ENCODE results near the gene HSD17B13. TPM values are rescaled to one million over a fixed set of nuclear protein-coding genes. Genes with fewer than 3 reads are reported as not detected.
"Not testable (repeated sequence)": the region's sequence is repeated elsewhere in the genome, so short reads cannot be mapped to it uniquely, and the experiment has no call there.

Gene HSD17B13
- total RNA-seq, 1 experiment from 2014 or later: not detected

DNA sequence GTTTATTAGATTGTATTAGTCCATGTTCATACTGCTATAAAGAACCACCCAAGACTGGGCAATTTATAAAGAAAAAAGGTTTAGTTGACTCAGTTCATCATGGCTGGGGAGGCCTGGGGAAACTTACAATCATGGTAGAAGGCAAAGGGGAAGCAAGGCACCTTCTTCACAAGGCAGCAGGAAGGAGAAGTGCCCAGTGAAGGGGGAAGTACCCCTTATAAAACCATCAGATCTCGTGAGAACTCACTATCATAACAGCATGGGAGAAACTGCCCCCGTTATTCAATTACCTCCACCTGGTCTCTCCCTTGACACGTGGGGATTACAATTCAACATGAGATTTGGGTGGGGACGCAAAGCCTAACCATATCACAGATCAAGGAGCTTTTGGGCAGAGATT lies 8.1 kb upstream of the HSD17B13 start:
- no peak overlapping the region for H3K4me3 ChIP-seq
- H3K36me3 ChIP-seq: no peaks in the 10 kb centered on the region
- no peak for DNase-seq
- H3K9me3 ChIP-seq: no peaks in the 10 kb centered on the region; the same call in 1 of the 2 replicates
- H3K27me3 ChIP-seq: no peaks in the 10 kb centered on the region

DNA sequence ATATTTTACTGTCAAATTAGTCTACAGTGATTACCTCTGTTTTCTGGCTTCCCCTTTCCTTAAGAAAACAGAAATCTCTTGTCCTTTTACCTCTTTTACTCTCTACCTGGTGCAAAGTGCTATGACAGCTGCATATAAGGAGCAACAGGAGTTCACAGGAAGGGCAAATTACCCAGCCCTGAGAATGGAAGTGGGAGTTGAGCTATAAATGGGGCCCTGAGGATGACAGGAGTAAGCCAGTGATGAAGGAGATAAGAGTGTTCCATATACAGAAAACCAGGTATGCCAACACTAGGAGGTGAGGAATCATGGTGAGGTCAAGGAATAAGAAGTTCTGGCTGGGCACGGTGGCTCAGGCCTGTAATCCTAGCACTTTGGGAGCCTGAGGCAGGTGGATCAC lies 4.5 kb upstream of the HSD17B13 start:
- DNase-seq: no peak

DNA sequence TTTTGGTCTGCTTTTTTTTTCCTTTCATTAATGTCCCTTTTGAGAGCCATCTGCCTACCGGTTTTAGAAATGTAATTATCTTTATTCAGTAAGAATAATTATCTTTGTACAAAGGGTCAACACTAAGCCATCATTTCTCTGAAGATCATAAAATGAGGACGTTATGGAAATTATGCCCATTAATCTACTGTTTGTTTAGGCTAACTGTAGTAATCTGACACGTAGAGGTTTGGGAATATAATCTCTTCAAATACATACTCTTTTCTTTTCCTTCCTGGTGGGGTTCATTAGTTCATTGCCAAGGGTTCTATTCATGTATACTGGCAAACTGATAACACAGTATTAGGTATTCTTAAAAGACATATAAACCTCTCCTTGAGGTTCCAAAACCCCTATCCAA lies 3.8 kb upstream of the HSD17B13 start:
- no peaks in the 10 kb centered on the region for H3K9me3 ChIP-seq
- DNase-seq: no peak
- no peak overlapping the region for H3K4me3 ChIP-seq
- no peaks in the 10 kb centered on the region for H3K36me3 ChIP-seq
- H3K27me3 ChIP-seq: no peaks in the 10 kb centered on the region

More for the DNA sequence above, 4.5 kb upstream of the HSD17B13 start:
- no peak overlapping the region for H3K4me3 ChIP-seq
- H3K27me3 ChIP-seq: no peaks in the 10 kb centered on the region
- no peaks in the 10 kb centered on the region for H3K36me3 ChIP-seq
- no peaks in the 10 kb centered on the region for H3K9me3 ChIP-seq

GRCh38 chr4:87321888-87322287 lies 794 bp downstream of the HSD17B13 start:
- DNase-seq: no peak
- no peaks in the 10 kb centered on the region for H3K36me3 ChIP-seq
- H3K27me3 ChIP-seq: no peaks in the 10 kb centered on the region
- no peak overlapping the region for H3K4me3 ChIP-seq
- H3K9me3 ChIP-seq: no peaks in the 10 kb centered on the region

DNA sequence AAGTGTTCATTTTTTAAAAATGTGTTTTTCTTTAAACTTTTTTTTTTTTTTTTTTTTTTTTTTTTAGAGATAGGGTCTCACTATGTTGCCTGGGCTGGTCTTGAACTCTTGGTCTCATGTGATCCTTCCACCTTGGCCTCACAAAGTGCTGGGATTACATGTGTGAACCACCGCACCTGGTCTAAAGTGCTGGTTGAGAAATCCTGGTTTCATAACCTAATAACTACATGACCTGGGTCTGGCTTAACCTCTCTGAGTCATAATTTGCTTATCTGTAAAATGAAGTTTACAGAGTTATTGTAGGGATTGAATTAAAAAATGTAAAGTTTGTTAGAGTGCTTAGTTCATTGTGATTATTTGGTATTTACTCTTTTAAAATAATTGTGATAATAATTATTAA lies 5.2 kb downstream of the HSD17B13 start:
- no peak overlapping the region for H3K4me3 ChIP-seq

GRCh38 chr4:87316961-87317360 lies 5.7 kb downstream of the HSD17B13 start:
- no peaks in the 10 kb centered on the region for H3K9me3 ChIP-seq
- H3K36me3 ChIP-seq: no peaks in the 10 kb centered on the region
- no peak for DNase-seq
- no peaks in the 10 kb centered on the region for H3K27me3 ChIP-seq
- H3K4me3 ChIP-seq: no peak overlapping the region

More for the DNA sequence above, 5.2 kb downstream of the HSD17B13 start:
- no peaks in the 10 kb centered on the region for H3K36me3 ChIP-seq
- DNase-seq: no peak
- H3K9me3 ChIP-seq: no peaks in the 10 kb centered on the region
- no peaks in the 10 kb centered on the region for H3K27me3 ChIP-seq

GRCh38 chr4:87315000-87315399 lies 7.7 kb downstream of the HSD17B13 start:
- not testable (repeated sequence) for H3K27me3 ChIP-seq, H3K36me3 ChIP-seq, DNase-seq, H3K9me3 ChIP-seq, H3K4me3 ChIP-seq

- Histone ChIP-seq H3K27me3 (no peaks in the 10 kb centered on the region), H3K36me3 (no peaks in the 10 kb centered on the region), H3K9me3 (no peaks in the 10 kb centered on the region), H3K4me3 (no peak overlapping the region)
- DNase-seq: no peak
These were observed 8.9 kb downstream of the HSD17B13 start for GRCh38 chr4:87313756-87314155.

- H3K27me3 ChIP-seq: no peaks in the 10 kb centered on the region
- no peaks in the 10 kb centered on the region for H3K9me3 ChIP-seq
- no peaks in the 10 kb centered on the region for H3K36me3 ChIP-seq
- no peak overlapping the region for H3K4me3 ChIP-seq
- DNase-seq: no peak
These were observed 11.0 kb downstream of the HSD17B13 start for GRCh38 chr4:87311684-87312083.

- Histone ChIP-seq H3K36me3 (no peaks in the 10 kb centered on the region), H3K4me3 (no peak overlapping the region), H3K27me3 (no peaks in the 10 kb centered on the region), H3K9me3 (no peaks in the 10 kb centered on the region)
- no peak for DNase-seq
These were observed 11.9 kb downstream of the HSD17B13 start for GRCh38 chr4:87310691-87311335.

DNA sequence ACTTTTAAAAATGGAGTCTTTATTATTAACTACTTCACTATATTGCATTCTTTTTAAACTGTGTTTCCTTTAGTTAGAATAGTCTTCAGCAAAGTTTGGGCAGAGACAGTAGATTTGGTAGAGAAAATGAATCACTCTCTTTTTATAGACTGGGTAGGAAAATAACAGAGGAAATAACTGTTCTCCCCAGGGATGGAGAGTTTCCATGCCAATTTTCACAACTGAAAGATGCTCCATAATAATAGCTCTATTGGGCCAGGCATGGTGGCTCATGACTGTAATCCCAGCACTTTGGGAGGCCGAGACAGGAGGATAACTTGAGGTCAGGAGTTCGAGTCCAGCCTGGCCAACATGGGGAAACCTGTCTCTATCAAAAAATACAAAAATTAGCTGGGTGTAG lies 13.1 kb downstream of the HSD17B13 start:
- H3K36me3 ChIP-seq: no peaks in the 10 kb centered on the region
- no peaks in the 10 kb centered on the region for H3K27me3 ChIP-seq
- DNase-seq: no peak
- H3K9me3 ChIP-seq: no peaks in the 10 kb centered on the region
- no peak overlapping the region for H3K4me3 ChIP-seq

- H3K4me3 ChIP-seq: no peak overlapping the region
- no peaks in the 10 kb centered on the region for H3K36me3 ChIP-seq
- H3K27me3 ChIP-seq: no peaks in the 10 kb centered on the region
- no peak for DNase-seq
- H3K9me3 ChIP-seq: no peaks in the 10 kb centered on the region
These were observed 16.6 kb downstream of the HSD17B13 start for GRCh38 chr4:87306056-87306455.

- no peak for DNase-seq
These were observed 17.1 kb downstream of the HSD17B13 start for GRCh38 chr4:87305562-87305961.

DNA sequence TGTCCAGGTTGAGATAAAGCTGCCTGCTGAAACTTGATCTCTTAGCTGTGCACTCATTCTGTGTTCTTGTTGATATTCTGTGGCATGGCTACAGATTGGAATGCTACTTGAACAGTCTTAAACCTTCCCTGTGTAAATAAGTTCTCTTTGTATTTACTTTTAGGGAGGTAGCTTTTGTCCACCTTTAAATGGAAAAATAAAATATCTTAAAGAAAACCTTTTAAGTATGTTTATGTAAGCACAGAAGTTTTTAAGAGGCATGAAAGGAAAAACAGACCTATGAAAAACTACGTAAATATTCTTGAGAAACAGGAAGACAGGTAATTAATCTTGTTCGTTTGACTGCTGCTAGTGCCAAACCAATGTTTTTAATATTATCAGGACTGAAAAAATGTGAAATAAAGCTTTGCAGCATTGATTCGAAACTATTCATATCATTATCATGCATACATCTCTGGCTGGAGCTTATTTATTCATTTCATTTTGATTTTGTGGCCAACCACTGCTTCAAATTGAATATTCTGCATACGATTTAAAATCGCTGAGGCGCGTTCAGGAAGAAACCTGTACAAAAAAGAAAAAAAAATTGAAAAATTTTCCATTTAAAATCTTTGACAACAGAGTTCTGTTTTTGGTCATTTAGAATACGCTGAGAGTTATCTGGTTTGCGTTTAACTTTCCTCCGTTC lies 17.8 kb downstream of the HSD17B13 start:
- Histone ChIP-seq H3K36me3 (no peaks in the 10 kb centered on the region), H3K9me3 (no peaks in the 10 kb centered on the region), H3K27me3 (no peaks in the 10 kb centered on the region), H3K4me3 (no peak overlapping the region)
- DNase-seq: no peak

More at GRCh38 chr4:87305562-87305961, 17.1 kb downstream of the HSD17B13 start:
- H3K4me3 ChIP-seq: no peak overlapping the region
- H3K36me3 ChIP-seq: no peaks in the 10 kb centered on the region
- H3K9me3 ChIP-seq: no peaks in the 10 kb centered on the region
- H3K27me3 ChIP-seq: no peaks in the 10 kb centered on the region

- Histone ChIP-seq H3K36me3 (no peaks in the 10 kb centered on the region), H3K27me3 (no peaks in the 10 kb centered on the region), H3K4me3 (no peak overlapping the region), H3K9me3 (no peaks in the 10 kb centered on the region)
- no peak for DNase-seq
These were observed 22.8 kb downstream of the HSD17B13 start for GRCh38 chr4:87299898-87300297.

DNA sequence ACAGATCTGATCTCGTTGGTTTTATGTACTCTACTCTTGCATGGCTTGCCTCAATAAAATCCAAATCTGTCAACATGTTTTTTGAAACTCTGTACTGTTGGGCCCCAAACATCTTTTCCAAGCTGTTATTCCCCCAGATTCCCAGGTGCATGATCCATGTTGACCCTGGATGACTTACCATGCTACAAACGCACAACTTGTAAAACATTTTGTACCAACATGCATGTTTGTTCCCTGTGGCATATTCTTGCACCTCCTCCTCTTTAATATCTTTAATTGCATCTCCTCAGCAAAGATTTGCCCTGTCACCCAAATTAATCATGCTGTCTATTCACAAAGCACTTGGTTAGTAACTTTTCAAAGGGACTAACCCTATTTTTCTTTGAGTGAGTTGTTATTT lies 24.3 kb downstream of the HSD17B13 start:
- DNase-seq: no peak
- H3K36me3 ChIP-seq: no peaks in the 10 kb centered on the region
- no peak overlapping the region for H3K4me3 ChIP-seq
- H3K27me3 ChIP-seq: no peaks in the 10 kb centered on the region
- H3K9me3 ChIP-seq: no peaks in the 10 kb centered on the region

DNA sequence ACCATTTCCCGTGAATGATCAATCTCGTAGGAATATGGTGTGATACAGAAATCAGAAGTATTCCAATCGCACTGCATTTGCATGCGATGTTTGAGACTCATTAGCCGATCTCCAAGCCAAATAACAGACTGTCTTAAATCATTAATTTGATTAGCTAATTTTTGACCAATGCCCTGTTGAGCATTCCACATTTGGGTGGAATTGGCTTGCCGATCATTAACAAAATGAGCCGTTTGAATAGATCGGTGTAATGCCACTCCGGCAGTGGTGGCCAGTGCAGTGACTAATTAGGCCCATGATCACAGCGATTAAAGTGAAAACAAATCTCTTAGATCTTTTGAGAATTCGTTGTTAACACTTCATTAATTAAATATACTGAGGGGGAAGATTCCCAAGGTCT lies 27.8 kb downstream of the HSD17B13 start:
- not testable (repeated sequence) for H3K4me3 ChIP-seq, H3K9me3 ChIP-seq, H3K27me3 ChIP-seq, DNase-seq, H3K36me3 ChIP-seq

- H3K9me3 ChIP-seq, DNase-seq: not testable (repeated sequence)
These were observed 28.8 kb downstream of the HSD17B13 start for GRCh38 chr4:87293889-87294288.

More at GRCh38 chr4:87293889-87294288, 28.8 kb downstream of the HSD17B13 start:
- H3K4me3 ChIP-seq, H3K36me3 ChIP-seq, H3K27me3 ChIP-seq: not testable (repeated sequence)

All from MG63 (cell line).